Testis (tissue), 2 donors: Measurements from ENCODE around the gene WDR76.

Source experiments
- POLR2A ChIP-seq: fragments of 450-650 bp; IDR thresholded peaks from one replicate; pipeline ENCODE4 v1.6.1; 2017; ENCODE audit warnings: antibody characterized with exemption, mild to moderate bottlenecking, moderate library complexity
- TF ChIP-seq, protein P1 (sequence below), 3 experiments: fragments of 450-650 bp in 2 of 3; fragments of 200-600 bp in 1 of 3; sonication (generic) in 1 of 3; IDR thresholded peaks; one replicate each; pipeline ENCODE4 v1.5.1; 2016 to 2019; ENCODE audit warnings: antibody characterized with exemption in 3 of 3, mild to moderate bottlenecking in 2 of 3, moderate library complexity in 1 of 3

DNA sequence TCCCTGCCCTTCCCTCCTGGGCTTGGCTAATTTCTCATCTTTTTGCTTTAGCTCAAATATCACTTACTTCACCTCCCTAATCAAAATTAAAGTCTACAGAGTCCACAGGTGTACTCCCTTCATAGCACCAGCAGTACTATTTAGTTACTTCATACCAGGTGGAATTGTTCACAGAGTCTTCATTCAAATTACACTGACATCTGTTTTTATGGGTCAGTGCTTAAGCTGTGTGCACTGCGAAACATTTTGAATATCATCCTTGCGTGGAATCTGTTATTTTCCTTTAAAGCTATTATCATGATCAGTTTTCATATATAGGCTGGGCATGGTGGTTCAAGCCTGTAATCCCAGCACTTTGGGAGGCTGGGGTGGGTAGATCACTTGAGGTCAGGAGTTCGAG is 37.4 kb upstream of the WDR76 start:
- TF ChIP-seq, protein P1, sequence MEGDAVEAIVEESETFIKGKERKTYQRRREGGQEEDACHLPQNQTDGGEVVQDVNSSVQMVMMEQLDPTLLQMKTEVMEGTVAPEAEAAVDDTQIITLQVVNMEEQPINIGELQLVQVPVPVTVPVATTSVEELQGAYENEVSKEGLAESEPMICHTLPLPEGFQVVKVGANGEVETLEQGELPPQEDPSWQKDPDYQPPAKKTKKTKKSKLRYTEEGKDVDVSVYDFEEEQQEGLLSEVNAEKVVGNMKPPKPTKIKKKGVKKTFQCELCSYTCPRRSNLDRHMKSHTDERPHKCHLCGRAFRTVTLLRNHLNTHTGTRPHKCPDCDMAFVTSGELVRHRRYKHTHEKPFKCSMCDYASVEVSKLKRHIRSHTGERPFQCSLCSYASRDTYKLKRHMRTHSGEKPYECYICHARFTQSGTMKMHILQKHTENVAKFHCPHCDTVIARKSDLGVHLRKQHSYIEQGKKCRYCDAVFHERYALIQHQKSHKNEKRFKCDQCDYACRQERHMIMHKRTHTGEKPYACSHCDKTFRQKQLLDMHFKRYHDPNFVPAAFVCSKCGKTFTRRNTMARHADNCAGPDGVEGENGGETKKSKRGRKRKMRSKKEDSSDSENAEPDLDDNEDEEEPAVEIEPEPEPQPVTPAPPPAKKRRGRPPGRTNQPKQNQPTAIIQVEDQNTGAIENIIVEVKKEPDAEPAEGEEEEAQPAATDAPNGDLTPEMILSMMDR (IDR thresholded peaks at IDR 0.05) = no peak
- TF ChIP-seq POLR2A = no peak
